Activated CD4-positive, alpha-beta T cell treated with anti-CD3 and anti-CD28 coated beads, Interleukin-10, Interleukin-2, amounts not matched to agents 100 ng/mL and 50 ng/mL, durations not matched to agents 16 hours and 8 hours (primary cell): Measurements from ENCODE around the gene NCOR1.
"Not testable (repeated sequence)": the region's sequence is repeated elsewhere in the genome, so short reads cannot be mapped to it uniquely, and the experiment has no call there.

Experiments
- DNase-seq: peaks from one replicate; pipeline ENCODE4 v3.0.0-alpha.2; 2020

Gene NCOR1

GRCh38 chr17:16215273-16215964 lies at the start of gene NCOR1:
Gene NCOR1, minus strand, starts transcription at chr17:16215534. Its CDS starts 20,965 bp downstream, at chr17:16194569.
- peak; percentile 96 for DNase-seq

GRCh38 chr17:16262201-16262600 lies 46.9 kb upstream of the NCOR1 start:
- DNase-seq = no peak

- no peak for DNase-seq
Measured at GRCh38 chr17:16261049-16261448, 45.7 kb upstream of the NCOR1 start.

- no peak for DNase-seq
Measured at GRCh38 chr17:16259926-16260325, 44.6 kb upstream of the NCOR1 start.

- no peak for DNase-seq
Measured at GRCh38 chr17:16258901-16259300, 43.6 kb upstream of the NCOR1 start.

- no peak for DNase-seq
Measured at GRCh38 chr17:16255481-16255921, 40.2 kb upstream of the NCOR1 start.

GRCh38 chr17:16254773-16255400 lies 39.6 kb upstream of the NCOR1 start:
- no peak for DNase-seq

- no peak for DNase-seq
Measured at GRCh38 chr17:16251556-16251955, 36.2 kb upstream of the NCOR1 start.

- DNase-seq = no peak
Measured at GRCh38 chr17:16251043-16251442, 35.7 kb upstream of the NCOR1 start.

GRCh38 chr17:16250635-16251034 lies 35.3 kb upstream of the NCOR1 start:
- peak; percentile 13 for DNase-seq

GRCh38 chr17:16247586-16247984 lies 32.3 kb upstream of the NCOR1 start:
- DNase-seq = no peak

GRCh38 chr17:16243801-16244567 lies 28.6 kb upstream of the NCOR1 start:
- DNase-seq = peak; percentile 78

GRCh38 chr17:16243385-16243784 lies 28.1 kb upstream of the NCOR1 start:
- no peak for DNase-seq

- no peak for DNase-seq
Measured at GRCh38 chr17:16241906-16242399, 26.6 kb upstream of the NCOR1 start.

- DNase-seq = no peak
Measured at GRCh38 chr17:16239931-16240330, 24.6 kb upstream of the NCOR1 start.

GRCh38 chr17:16232391-16232790 lies 17.1 kb upstream of the NCOR1 start:
- DNase-seq = no peak

- DNase-seq = peak; percentile 19
Measured at GRCh38 chr17:16229912-16230561, 14.7 kb upstream of the NCOR1 start.

- DNase-seq = no peak
Measured at GRCh38 chr17:16222406-16222805, 7.1 kb upstream of the NCOR1 start.

GRCh38 chr17:16217002-16217635 lies 1.8 kb upstream of the NCOR1 start, which contains the start of gene PIGL:
Gene PIGL, plus strand, starts transcription at chr17:16217210. Its CDS starts 17 bp downstream, at chr17:16217227.
- DNase-seq = peak; percentile 95

GRCh38 chr17:16216341-16217001 lies 1.1 kb upstream of the NCOR1 start:
- not testable (repeated sequence) for DNase-seq

- DNase-seq = no peak
Measured at GRCh38 chr17:16215965-16216316, 607 bp upstream of the NCOR1 start.

- DNase-seq = peak; percentile 45
Measured at GRCh38 chr17:16215002-16215272, 397 bp downstream of the NCOR1 start.
